ENCODE measurements around the gene ZFP36L2.
"Not testable (repeated sequence)": the region's sequence is repeated elsewhere in the genome, so short reads cannot be mapped to it uniquely, and the experiment has no call there.

ZFP36L2 gene

GRCh38 chr2:43209204-43209717 lies 17.1 kb downstream of the ZFP36L2 start:
- DNase-seq (ENCODE audit: low read depth in 3 of 3): no peak

GRCh38 chr2:43207553-43208300 lies 18.7 kb downstream of the ZFP36L2 start:
- no peak for DNase-seq (ENCODE audit: low read depth in 3 of 3)

- DNase-seq (ENCODE audit: low read depth in 3 of 3): no peak
Measured at GRCh38 chr2:43206602-43207001, 19.8 kb downstream of the ZFP36L2 start.

GRCh38 chr2:43203373-43203772 lies 23.0 kb downstream of the ZFP36L2 start:
- no peak for DNase-seq (ENCODE audit: low read depth in 3 of 3)

GRCh38 chr2:43202289-43202688 lies 24.1 kb downstream of the ZFP36L2 start:
- no peak for DNase-seq (ENCODE audit: low read depth in 3 of 3)

GRCh38 chr2:43201497-43201896 lies 24.9 kb downstream of the ZFP36L2 start:
- no peak for DNase-seq (ENCODE audit: low read depth in 3 of 3)

- DNase-seq (ENCODE audit: low read depth in 3 of 3): no peak
Measured at GRCh38 chr2:43201016-43201415, 25.4 kb downstream of the ZFP36L2 start.

- DNase-seq (ENCODE audit: low read depth in 3 of 3): no peak
Measured at GRCh38 chr2:43199492-43200488, 26.6 kb downstream of the ZFP36L2 start.

GRCh38 chr2:43198263-43198662 lies 28.1 kb downstream of the ZFP36L2 start:
- DNase-seq (ENCODE audit: low read depth in 3 of 3): no peak

- no peak for DNase-seq (ENCODE audit: low read depth in 3 of 3)
Measured at GRCh38 chr2:43197588-43197896, 28.9 kb downstream of the ZFP36L2 start.

- DNase-seq (ENCODE audit: low read depth in 3 of 3): no peak
Measured at GRCh38 chr2:43196768-43197587, 29.4 kb downstream of the ZFP36L2 start.

GRCh38 chr2:43194121-43194869 lies 32.1 kb downstream of the ZFP36L2 start:
- DNase-seq (ENCODE audit: low read depth in 3 of 3): no peak

- no peak for DNase-seq (ENCODE audit: low read depth in 3 of 3)
Measured at GRCh38 chr2:43193652-43194120, 32.7 kb downstream of the ZFP36L2 start.

GRCh38 chr2:43192744-43193651 lies 33.4 kb downstream of the ZFP36L2 start:
- DNase-seq (ENCODE audit: low read depth in 3 of 3): no peak

- no peak for DNase-seq (ENCODE audit: low read depth in 3 of 3)
Measured at GRCh38 chr2:43191947-43192516, 34.4 kb downstream of the ZFP36L2 start.

- DNase-seq (ENCODE audit: low read depth in 3 of 3): no peak
Measured at GRCh38 chr2:43190311-43191052, 35.9 kb downstream of the ZFP36L2 start.

- not testable (repeated sequence) for DNase-seq (ENCODE audit: low read depth in 3 of 3)
Measured at GRCh38 chr2:43189861-43190260, 36.5 kb downstream of the ZFP36L2 start.

- DNase-seq (ENCODE audit: low read depth in 3 of 3): no peak
Measured at GRCh38 chr2:43188561-43189386, 37.6 kb downstream of the ZFP36L2 start.

Data from stimulated activated CD4-positive, alpha-beta T cell treated with anti-CD3 and anti-CD28 coated beads, TNF-alpha, amount 100 ng/mL, for 24 hours (primary cell).